ENCODE measurements around the gene SLC2A6. TPM values are rescaled to one million over a fixed set of nuclear protein-coding genes. Genes with fewer than 3 reads are reported as not detected.

SLC2A6 gene
- total RNA-seq, 1 donor from 2014 or later = 0.80 TPM

- ATAC-seq = no peak
Observed at GRCh38 chr9:133515240-133515610, 36.3 kb upstream of the SLC2A6 start.

- ATAC-seq = no peak
Observed at GRCh38 chr9:133514460-133515239, 35.8 kb upstream of the SLC2A6 start.

GRCh38 chr9:133513214-133514100, 34.6 kb upstream of the SLC2A6 start:
- ATAC-seq = no peak

- ATAC-seq = no peak
Observed at GRCh38 chr9:133512253-133513213, 33.6 kb upstream of the SLC2A6 start.

GRCh38 chr9:133511607-133512006, 32.7 kb upstream of the SLC2A6 start:
- ATAC-seq = no peak

DNA sequence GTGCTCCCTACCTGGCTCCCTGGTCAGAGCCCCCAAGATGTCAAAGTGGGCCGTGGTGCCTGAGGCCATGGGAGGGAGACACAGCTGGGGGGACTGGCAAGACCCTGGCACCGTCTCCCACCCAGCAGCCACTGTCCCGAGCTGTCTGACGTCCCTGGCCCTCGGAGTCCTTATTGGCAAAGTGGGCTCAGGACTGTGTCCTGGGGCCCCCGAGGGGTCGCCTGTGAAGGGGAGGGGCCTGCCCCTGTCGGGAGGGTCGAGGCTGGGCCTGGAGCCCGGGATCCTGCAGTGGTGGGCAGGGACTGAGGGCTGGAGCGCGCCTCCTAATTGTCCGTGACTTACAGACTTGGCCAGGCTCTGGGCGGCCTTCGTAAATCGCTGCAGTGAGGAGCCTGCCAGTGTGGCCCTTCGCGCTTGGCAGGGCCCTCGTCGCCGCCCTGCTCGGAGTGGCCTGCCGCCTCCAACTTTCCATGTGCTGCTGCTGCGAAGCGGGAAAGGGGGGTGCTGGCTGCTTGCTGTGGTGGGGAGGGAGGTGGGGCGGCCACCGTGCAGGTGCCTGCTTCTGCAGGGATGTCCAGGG, 32.1 kb upstream of the SLC2A6 start:
- ATAC-seq = no peak

DNA sequence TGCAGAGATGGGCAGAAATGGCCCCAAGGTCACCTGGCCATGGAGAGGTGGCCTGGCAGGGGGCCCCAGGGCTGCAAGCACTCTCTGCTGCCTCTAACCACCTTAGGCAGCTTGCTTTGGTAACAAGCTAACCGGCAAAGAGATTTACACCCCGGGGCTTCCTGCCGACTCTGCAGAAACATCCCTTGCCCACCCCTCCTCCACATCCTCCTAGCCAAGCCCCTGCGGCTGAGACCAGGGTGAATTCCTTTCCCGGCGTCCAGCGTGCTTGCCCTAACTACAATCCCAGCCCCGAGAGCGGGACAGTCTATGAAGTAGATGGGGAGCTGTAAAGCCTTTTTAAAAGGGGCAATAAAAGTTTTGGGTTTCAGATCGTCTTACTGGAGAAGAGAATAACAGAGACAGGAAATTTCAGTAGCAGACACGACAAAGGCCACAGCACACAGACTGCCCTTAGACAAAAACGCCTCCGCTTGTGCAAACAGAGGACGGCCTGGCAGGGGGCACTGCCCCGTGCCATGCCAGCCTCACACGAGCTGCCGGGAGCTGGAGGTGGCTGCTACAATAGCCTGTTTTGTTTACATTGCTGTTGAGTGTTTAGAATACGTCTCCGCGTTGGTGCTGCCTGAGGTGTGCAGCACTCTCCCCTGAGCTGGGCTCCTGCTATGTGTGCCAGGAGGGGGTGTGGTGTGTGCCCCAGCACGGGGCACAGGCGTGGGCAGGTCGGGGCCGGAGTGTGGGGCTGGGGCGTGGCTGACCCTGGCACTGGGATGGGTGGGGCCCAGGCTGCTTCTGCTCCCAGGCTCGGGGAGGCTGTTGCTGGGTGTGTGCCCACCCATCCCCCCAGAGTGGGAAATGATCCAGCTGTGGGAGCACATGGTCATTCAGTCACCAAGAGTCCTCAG, 30.5 kb upstream of the SLC2A6 start:
- ATAC-seq = peak; percentile 41

DNA sequence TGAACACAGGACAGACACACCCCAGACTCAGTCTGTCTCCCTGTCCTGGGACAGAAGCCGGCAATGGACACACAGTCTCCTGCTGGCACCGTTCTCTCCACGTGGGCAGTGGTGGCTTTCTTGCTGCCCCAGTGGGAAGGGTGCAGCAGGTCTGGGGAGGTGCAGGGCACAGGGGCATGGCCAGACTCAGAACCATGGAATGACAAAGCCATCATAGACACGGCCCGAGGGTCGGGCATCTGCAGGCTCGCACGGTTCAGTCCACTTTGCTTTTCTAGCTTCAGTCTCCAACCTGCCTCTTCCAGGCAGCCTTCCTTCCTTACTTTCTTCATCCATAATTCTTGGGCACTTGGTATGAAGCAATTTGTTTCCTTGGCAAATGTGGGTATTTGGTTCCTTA, 29.1 kb upstream of the SLC2A6 start:
- no peak for ATAC-seq

DNA sequence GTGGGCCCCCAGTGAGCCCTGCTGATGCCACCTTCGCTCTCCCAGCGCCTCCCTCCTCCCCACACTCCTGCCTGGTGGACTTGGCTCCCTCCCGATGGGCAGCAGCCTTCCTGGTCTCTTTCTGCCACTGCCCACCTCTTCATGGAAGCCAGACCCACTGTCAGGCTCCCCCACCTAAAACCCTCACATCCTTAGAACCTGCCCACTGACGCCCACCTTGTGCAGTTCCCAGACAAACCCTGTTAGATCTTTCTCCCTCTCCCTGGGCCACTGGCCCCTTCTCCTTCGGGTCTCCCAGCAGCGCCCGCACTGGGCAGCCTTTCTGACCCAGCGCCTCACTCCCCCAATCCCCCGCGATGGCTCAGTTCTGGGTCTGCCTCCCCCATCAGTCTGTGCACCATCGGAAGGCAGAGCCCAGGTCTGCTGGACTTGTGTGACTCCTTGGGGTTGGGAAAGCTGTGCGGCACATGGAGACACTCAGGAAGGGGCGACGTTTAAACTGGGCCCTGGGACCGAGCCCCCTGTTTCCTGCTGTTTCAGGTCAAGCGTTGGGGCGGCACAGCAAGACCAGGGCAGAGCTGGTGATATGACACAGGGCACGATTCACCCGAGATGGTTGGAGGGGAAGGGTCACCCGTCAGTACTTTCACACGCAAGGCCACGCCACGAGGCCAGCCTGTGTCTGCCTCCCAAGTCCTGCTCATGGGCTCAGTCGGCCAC, 28.5 kb upstream of the SLC2A6 start:
- ATAC-seq = no peak

GRCh38 chr9:133506653-133507038, 27.7 kb upstream of the SLC2A6 start:
- ATAC-seq = peak; percentile 30

- ATAC-seq = peak; percentile 24
Observed at GRCh38 chr9:133505901-133506652, 27.2 kb upstream of the SLC2A6 start.

- no peak for ATAC-seq
Observed at GRCh38 chr9:133505186-133505830, 26.4 kb upstream of the SLC2A6 start.

GRCh38 chr9:133502112-133502511, 23.2 kb upstream of the SLC2A6 start:
- ATAC-seq = no peak

GRCh38 chr9:133499892-133500270, 21.0 kb upstream of the SLC2A6 start:
- ATAC-seq = no peak

DNA sequence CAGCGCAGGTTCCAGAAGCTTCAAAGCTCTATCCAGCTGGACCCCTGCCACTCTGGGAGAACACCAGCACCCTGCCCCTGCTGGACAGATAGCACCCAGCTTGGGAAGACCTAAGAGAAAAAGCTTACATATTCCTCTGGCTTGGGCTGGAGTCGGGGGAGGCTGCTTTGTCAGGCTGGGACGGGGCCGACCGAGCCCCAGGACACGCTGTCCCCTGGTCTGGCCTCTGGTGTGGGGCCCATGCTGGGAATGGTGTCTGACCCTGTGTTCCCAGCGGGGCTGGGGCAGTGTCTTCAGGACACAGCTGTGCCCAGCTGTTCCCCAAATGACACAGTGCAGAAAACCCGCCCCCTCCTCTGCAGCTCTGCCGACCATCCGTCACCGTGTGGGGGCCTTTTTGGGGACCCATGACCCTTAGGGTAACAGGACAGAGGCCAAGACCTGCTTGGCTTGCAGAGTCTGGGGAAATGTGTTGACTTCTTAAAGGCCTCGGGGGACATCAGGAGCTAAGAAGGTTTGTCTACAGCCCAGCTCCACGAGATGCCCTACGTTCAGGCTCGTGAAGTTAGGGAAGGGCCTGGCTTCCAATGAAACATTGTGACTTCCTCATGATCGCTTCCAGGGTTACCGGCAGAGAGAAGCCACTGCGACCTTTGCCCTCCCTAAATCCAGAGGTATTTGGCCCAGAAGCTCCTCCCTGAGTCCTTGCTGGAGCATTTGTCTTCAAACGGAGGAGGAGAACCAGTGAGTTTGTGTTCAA, 20.4 kb upstream of the SLC2A6 start:
- ATAC-seq = peak; percentile 34

- ATAC-seq = no peak
Observed at GRCh38 chr9:133496861-133497842, 18.3 kb upstream of the SLC2A6 start.
